Endothelial cell of umbilical vein (primary cell): Measurements from ENCODE around the gene CTAG1A. TPM values are rescaled to one million over a fixed set of nuclear protein-coding genes. Genes with fewer than 3 reads are reported as not detected.
A peak's percentile ranks its signal among the peaks of the same experiment; 100 is the strongest.

Source experiments
- BruUV-seq: library from RNA; stranded (reverse); fragments of 400-500 nt; replicated peaks from 2 replicates; lab custom pipeline; 2021; lab: Mats Ljungman, UMichigan
- CTCF ChIA-PET: fragments of 300-600, 350-600 bp; sonication (Branson Sonifier 250); formaldehyde crosslinking; loops from one replicate; lab custom pipeline; 2021; ENCODE audit warnings: antibody characterized with exemption, inconsistent platforms; lab: Charles Lee
- POLR2A ChIA-PET: fragments of 300-600, 350-600 bp; sonication (Branson Sonifier 250); formaldehyde crosslinking; loops from one replicate; lab custom pipeline; 2021; ENCODE audit warnings: antibody characterized with exemption, inconsistent platforms; lab: Charles Lee
- DNase-seq: peaks from one replicate; pipeline ENCODE4 v3.0.0-alpha.2; 2011; ENCODE audit warnings: low read depth, low spot score
- FAIRE-seq: peaks from 2 replicates; lab custom pipeline; 2011; peaks lifted over from hg19 to GRCh38; lab: Jason Lieb, UNC
- H2AFZ ChIP-seq: 2 replicates; pipeline ENCODE4 v1.6.0; 2012; ENCODE audit warnings: low read depth, low read length, control low read depth, inconsistent platforms
- H3K27ac ChIP-seq: 2 replicates; pipeline ENCODE4 v1.5.1; 2011; ENCODE audit warnings: low read depth, mild to moderate bottlenecking, control low read depth, low read length, moderate library complexity; ENCODE audit not compliant: insufficient read depth
- H3K27me3 ChIP-seq, 2 experiments: 2 replicates each; pipeline versions ENCODE4 v1.6.0 to v1.6.1; 2011; ENCODE audit warnings: low read length in 2 of 2, mixed read lengths in 1 of 2; ENCODE audit not compliant: control insufficient read depth in 2 of 2, insufficient read depth in 2 of 2
- H3K36me3 ChIP-seq, 2 experiments: 2 replicates in 1 of 2; 3 replicates in 1 of 2; pipeline ENCODE4 v1.5.1; 2011; ENCODE audit warnings: low read length in 2 of 2, mild to moderate bottlenecking in 1 of 2, moderate library complexity in 1 of 2; ENCODE audit not compliant: control insufficient read depth in 2 of 2, insufficient read depth in 2 of 2; ENCODE audit errors: extremely low read depth in 1 of 2
- H3K4me1 ChIP-seq: 3 replicates; pipeline ENCODE4 v1.5.1; 2011; ENCODE audit warnings: mild to moderate bottlenecking, low read length; ENCODE audit not compliant: control insufficient read depth, insufficient read depth; ENCODE audit errors: extremely low read depth
- H3K4me2 ChIP-seq: 2 replicates; pipeline ENCODE4 v1.6.1; 2011; ENCODE audit warnings: low read length, control low read depth, mixed read lengths; ENCODE audit not compliant: insufficient read depth
- H3K4me3 ChIP-seq, 3 experiments: fragments of 200-600 bp in 1 of 3; sonication (generic), shearing (Covaris generic) in 1 of 3; replicated peaks in 1 of 3; 2 replicates each; pipeline ENCODE4 v1.5.1; 2011 to 2016; ENCODE audit warnings: control low read depth in 3 of 3, low read length in 3 of 3, mild to moderate bottlenecking in 2 of 3, inconsistent platforms in 1 of 3, low read depth in 1 of 3, moderate library complexity in 1 of 3; ENCODE audit not compliant: insufficient read depth in 1 of 3
- H3K79me2 ChIP-seq: 2 replicates; pipeline ENCODE4 v1.6.0; 2012; ENCODE audit warnings: low read length, inconsistent platforms; ENCODE audit not compliant: control insufficient read depth, insufficient read depth
- H3K9ac ChIP-seq: replicated peaks from 2 replicates; pipeline ENCODE3; 2011; ENCODE audit warnings: low read length, control low read depth; ENCODE audit not compliant: insufficient read depth; ENCODE audit errors: extremely low read depth
- H3K9me1 ChIP-seq: replicated peaks from 3 replicates; pipeline ENCODE4 v1.6.0; 2011; ENCODE audit warnings: mild to moderate bottlenecking, low read length; ENCODE audit not compliant: control insufficient read depth, insufficient read depth; ENCODE audit errors: extremely low read depth
- H3K9me3 ChIP-seq: replicated peaks from 2 replicates; pipeline ENCODE4 v1.5.1; 2012; ENCODE audit warnings: low read length, inconsistent platforms; ENCODE audit not compliant: control insufficient read depth, insufficient read depth
- H4K20me1 ChIP-seq: replicated peaks from 2 replicates; pipeline ENCODE3; 2011; ENCODE audit warnings: mild to moderate bottlenecking, low read length; ENCODE audit not compliant: control insufficient read depth, insufficient read depth; ENCODE audit errors: extremely low read depth
- CTCF ChIP-seq, 2 donors: IDR thresholded peaks; 1 replicate in 1 of 2; 2 replicates in 1 of 2; pipeline ENCODE4 v1.5.1; 2011; ENCODE audit warnings: low read length in 2 of 2, mild to moderate bottlenecking in 2 of 2, moderate library complexity in 2 of 2, control low read depth in 1 of 2, inconsistent platforms in 1 of 2, low read depth in 1 of 2; ENCODE audit not compliant: insufficient read depth in 1 of 2; ENCODE audit errors: extremely low read depth in 1 of 2
- EZH2 ChIP-seq: IDR thresholded peaks from 2 replicates; pipeline ENCODE4 v1.6.1; 2012; ENCODE audit warnings: borderline replicate concordance, low read depth, mild to moderate bottlenecking, moderate library complexity, low read length, inconsistent platforms; ENCODE audit not compliant: severe bottlenecking
- FOS ChIP-seq: IDR thresholded peaks from 2 replicates; pipeline ENCODE4 v1.6.1; 2011; ENCODE audit warnings: mild to moderate bottlenecking, low read length, moderate library complexity, borderline replicate concordance; ENCODE audit not compliant: insufficient read depth
- GATA2 ChIP-seq: IDR thresholded peaks from 2 replicates; pipeline ENCODE4 v1.7.0; 2011; ENCODE audit warnings: low read depth, mild to moderate bottlenecking, moderate library complexity, mixed read lengths, low read length; ENCODE audit not compliant: insufficient read length, insufficient read depth
- JUN ChIP-seq: IDR thresholded peaks from 2 replicates; pipeline ENCODE4 v1.6.1; 2011; ENCODE audit warnings: borderline replicate concordance, low read depth; ENCODE audit not compliant: insufficient read length, insufficient read depth
- MAX ChIP-seq: IDR thresholded peaks from 2 replicates; pipeline ENCODE4 v1.6.1; 2011; ENCODE audit not compliant: insufficient read depth, insufficient read length
- MYC ChIP-seq: IDR thresholded peaks from one replicate; pipeline ENCODE4 v1.6.1; 2011; ENCODE audit warnings: mild to moderate bottlenecking, low read depth, low read length
- POLR2A ChIP-seq: IDR thresholded peaks from 2 replicates; pipeline ENCODE4 v1.6.1; 2012; ENCODE audit warnings: low read depth, mild to moderate bottlenecking, control low read depth, low read length
- POLR2AphosphoS5 ChIP-seq: IDR thresholded peaks from 2 replicates; pipeline ENCODE4 v1.6.1; 2012; ENCODE audit warnings: low read depth, mild to moderate bottlenecking, control low read depth, low read length, moderate library complexity; ENCODE audit not compliant: insufficient read depth
- dilution Hi-C: fragments of 300-500 bp; cut with MboI; formaldehyde crosslinking; loops from one replicate; pipeline ENCODE4 v1.15.0; 2019; ENCODE audit warnings: low sequenced_read_pairs; ENCODE audit not compliant: extremely low pct_ligation_motif_present
- intact Hi-C: fragments of 100-400 bp; cut with micrococcal nuclease; formaldehyde crosslinking; loops from one replicate; pipeline ENCODE4 v1.10.0; 2022
- polyA plus RNA-seq, 4 experiments: library from polyadenylated mRNA; depleted of rRNA in 3 of 4; stranded (reverse) in 3 of 4; unstranded in 1 of 4; fragments of >200 nt; gene quantifications; 2 replicates each; pipeline versions ENCODE4 v1.2.1 to v1.2.3, GENCODE V29; 2011 to 2012; ENCODE audit warnings: missing spikeins in 1 of 4
- total RNA-seq: library from RNA; stranded (reverse); gene quantifications from 2 replicates; pipeline ENCODE4 v1.2.3, GENCODE V29; 2021

Gene CTAG1A
- total and polyA plus RNA-seq, 2 donors (not counting 3 experiments of a cell fraction or from before 2014, with no cell fraction given): not detected

- H3K27ac ChIP-seq: peak overlapping the region; percentile 100
- DNase-seq (peak; percentile 93), FAIRE-seq (peak; percentile 97)
- no peaks in the 10 kb centered on the region for H3K9me1 ChIP-seq
- H3K4me1 ChIP-seq: peaks cover 29% of the 10 kb centered on the region
- TF ChIP-seq JUN: peak; percentile 53
- TF ChIP-seq MYC: no peak
- TF ChIP-seq EZH2: no peak
- TF ChIP-seq FOS: peak; percentile 81
- TF ChIP-seq MAX: no peak
- peak; percentile 33 for TF ChIP-seq POLR2A
- TF ChIP-seq CTCF (IDR thresholded peaks at IDR 0.05; ENCODE audit: extremely low read depth in 1 of 2, insufficient read depth in 1 of 2, low read depth in 1 of 2, low read length in 2 of 2): no peak
- peak; percentile 64 for TF ChIP-seq POLR2AphosphoS5
- TF ChIP-seq GATA2: peak; percentile 36
- H3K79me2 ChIP-seq: peaks cover 49% of the 10 kb centered on the region
- dilution Hi-C loops: no loop called here
- no peaks in the 10 kb centered on the region for H4K20me1 ChIP-seq
- intact Hi-C loops: no loop called here
- H2AFZ ChIP-seq: no peak overlapping the region
- CTCF ChIA-PET: interaction anchor here (1.2 kb wide), 1 partner anchor 169 kb away, joined by 3 read pairs; no protein-coding TSS in a partner anchor
- POLR2A ChIA-PET: interaction anchor here (1.4 kb wide), 1 partner anchor 171 kb away, joined by 3 read pairs; no protein-coding TSS in a partner anchor
- peak overlapping the region; percentile 89 for H3K9ac ChIP-seq
- H3K4me2 ChIP-seq: peak overlapping the region; percentile 39
- TSS peak; percentile 62 for BruUV-seq
- no peak overlapping the region for H3K4me3 ChIP-seq
- no peaks in the 10 kb centered on the region for H3K36me3 ChIP-seq
- no peaks in the 10 kb centered on the region for H3K27me3 ChIP-seq
- H3K9me3 ChIP-seq: no peaks in the 10 kb centered on the region
These were observed 42.8 kb upstream of the CTAG1A start for GRCh38 chrX:154541896-154542722.
